Sigmoid colon (tissue), 4 donors: ENCODE results near the gene EOLA1.

Source experiments
- CTCF ChIP-seq, 4 experiments: fragments of 450-650 bp in 3 of 4; fragments of 200-600 bp in 1 of 4; IDR thresholded peaks; one replicate each; pipeline ENCODE4 v1.5.1; 2016 to 2019; ENCODE audit warnings: antibody characterized with exemption in 4 of 4, mild to moderate bottlenecking in 3 of 4, moderate library complexity in 2 of 4
- EP300 ChIP-seq, 4 donors: sonication (generic); formaldehyde crosslinking; IDR thresholded peaks; one replicate each; pipeline ENCODE4 v1.6.1; 2017; ENCODE audit warnings: antibody characterized with exemption in 4 of 4
- POLR2A ChIP-seq, 2 donors: fragments of 450-650 bp; IDR thresholded peaks; one replicate each; pipeline ENCODE4 v1.6.1; 2016; ENCODE audit warnings: antibody characterized with exemption in 2 of 2, mild to moderate bottlenecking in 2 of 2, moderate library complexity in 2 of 2
- POLR2AphosphoS5 ChIP-seq, 4 donors: sonication (generic); formaldehyde crosslinking; IDR thresholded peaks; one replicate each; pipeline ENCODE4 v1.6.1; 2017; ENCODE audit warnings: antibody characterized with exemption in 4 of 4

DNA sequence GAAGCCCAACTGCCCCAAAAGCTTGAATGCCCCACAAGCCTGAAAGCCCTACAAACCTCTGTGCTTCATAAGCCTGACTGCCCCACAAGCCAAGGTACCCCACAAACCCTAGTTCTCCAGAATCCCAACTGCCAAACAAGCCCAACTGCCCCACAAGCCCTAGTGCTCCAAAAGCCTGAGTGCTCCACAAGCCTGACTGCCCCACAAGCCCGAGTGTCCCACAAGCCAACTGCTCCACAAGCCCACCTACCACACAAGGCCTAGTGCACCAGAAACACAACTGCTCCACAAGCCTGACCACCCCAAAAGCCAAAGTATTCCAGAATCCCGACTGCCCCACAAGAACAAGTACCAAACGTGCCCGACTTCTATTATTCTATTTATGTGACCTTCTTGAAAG lies 22.5 kb downstream of the EOLA1 start:
- TF ChIP-seq CTCF (IDR thresholded peaks at IDR 0.05) (no peak), POLR2A (IDR thresholded peaks at IDR 0.05) (no peak), POLR2AphosphoS5 (IDR thresholded peaks at IDR 0.05) (no peak), EP300 (IDR thresholded peaks at IDR 0.05) (no peak)
